ENCODE measurements around the gene TAGAP. TPM values are rescaled to one million over a fixed set of nuclear protein-coding genes. Genes with fewer than 3 reads are reported as not detected.

The TAGAP gene
- total and polyA plus RNA-seq, 2 of the 8 experiments (the other 6 are each of a cell fraction or from before 2014, with no cell fraction given) = not detected

DNA sequence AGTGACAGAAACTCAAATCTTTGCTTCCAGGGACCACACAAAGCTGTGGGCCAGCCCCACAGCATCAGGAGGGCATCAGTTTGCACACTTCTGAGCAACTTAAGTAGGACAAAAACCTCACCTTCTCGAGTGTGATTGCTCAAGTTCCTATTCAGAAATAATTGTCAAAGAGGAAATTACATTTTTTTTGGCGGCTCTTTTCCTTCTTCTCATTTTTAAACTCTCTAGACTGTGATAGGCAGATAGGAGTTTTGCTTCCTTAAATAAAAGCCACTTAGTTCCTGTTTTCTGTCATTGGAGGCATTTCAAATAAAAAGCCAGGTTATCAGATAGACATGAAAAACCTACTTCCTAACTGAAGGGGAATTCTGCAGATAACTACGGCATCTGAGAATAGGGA is 11.2 kb upstream of the TAGAP start:
- H2BK20ac ChIP-seq (ENCODE audit: low read length) = no peak overlapping the region
- no peak overlapping the region for H2BK12ac ChIP-seq (ENCODE audit: low read depth, low read length)
- no peaks in the 10 kb centered on the region for H3K4me1 ChIP-seq (replicated peaks in 1 of 4; ENCODE audit: control insufficient read depth in 3 of 4, insufficient read depth in 4 of 4, low read length in 3 of 4)
- no peaks in the 10 kb centered on the region for H3K79me1 ChIP-seq (ENCODE audit: low read depth, low read length)
- WGBS, 2 experiments (ENCODE audit: extremely low coverage in 1 of 2, insufficient coverage in 1 of 2, insufficient read length in 1 of 2, insufficient replicate concordance in 2 of 2, low coverage in 1 of 2, low lambda C conversion rate in 2 of 2, missing lambda C conversion rate in 1 of 2) = 83% methylated on average over 3 of the region's 3 CpGs; no CpG with 5 or more reads in 1 of the 2 experiments
- DNase-seq (ENCODE audit: low read depth in 1 of 2, low spot score in 2 of 2) (no peak), FAIRE-seq (no peak)
- TF ChIP-seq, protein P1, sequence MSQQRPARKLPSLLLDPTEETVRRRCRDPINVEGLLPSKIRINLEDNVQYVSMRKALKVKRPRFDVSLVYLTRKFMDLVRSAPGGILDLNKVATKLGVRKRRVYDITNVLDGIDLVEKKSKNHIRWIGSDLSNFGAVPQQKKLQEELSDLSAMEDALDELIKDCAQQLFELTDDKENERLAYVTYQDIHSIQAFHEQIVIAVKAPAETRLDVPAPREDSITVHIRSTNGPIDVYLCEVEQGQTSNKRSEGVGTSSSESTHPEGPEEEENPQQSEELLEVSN (IDR thresholded peaks at IDR 0.05) = no peak
- no peaks in the 10 kb centered on the region for H3K79me2 ChIP-seq (ENCODE audit: control insufficient read depth in 1 of 2, insufficient read depth in 2 of 2, low read length in 2 of 2)
- no peak overlapping the region for H4K8ac ChIP-seq (ENCODE audit: extremely low read depth, insufficient read depth, low read length)
- H3K4me2 ChIP-seq (ENCODE audit: insufficient read depth in 1 of 2, low read depth in 2 of 2, low read length in 2 of 2) = no peak overlapping the region
- ChIA-PET CTCF (ENCODE audit: partially characterized antibody) (interaction anchor here (0.7 to 1.5 kb wide), 6 partner anchors 9 to 375 kb away, joined by 3 to 4 read pairs (median 3); no protein-coding TSS in a partner anchor), POLR2A (ENCODE audit: partially characterized antibody) (no interaction called here)
- H3K23me2 ChIP-seq (ENCODE audit: low read depth, low read length) = no peaks in the 10 kb centered on the region
- H4K20me1 ChIP-seq (replicated peaks in 1 of 2; ENCODE audit: control insufficient read depth in 1 of 2, insufficient read depth in 2 of 2, low read length in 2 of 2) = no peaks in the 10 kb centered on the region
- H3K9me3 ChIP-seq (ENCODE audit: insufficient read depth in 2 of 2, low read depth in 1 of 2, low read length in 1 of 2) = no peaks in the 10 kb centered on the region
- no peak overlapping the region for H2BK15ac ChIP-seq (ENCODE audit: low read length)
- no peak overlapping the region for H2BK120ac ChIP-seq (replicated peaks; ENCODE audit: low read depth, low read length)
- H3K14ac ChIP-seq (ENCODE audit: insufficient read length) = no peak overlapping the region
- no peak overlapping the region for H3K4ac ChIP-seq (replicated peaks; ENCODE audit: insufficient read length, low read depth, low read length)
- H3K4me3 ChIP-seq (ENCODE audit: extremely low read depth in 1 of 4, insufficient read depth in 2 of 4, low read depth in 3 of 4, low read length in 4 of 4) = no peak overlapping the region
- H3K18ac ChIP-seq (ENCODE audit: extremely low read depth, low read length) = no peak overlapping the region
- no peak overlapping the region for H4K91ac ChIP-seq (replicated peaks; ENCODE audit: insufficient read length, low read length)
- H3K9ac ChIP-seq (replicated peaks in 1 of 4; ENCODE audit: extremely low read depth in 1 of 4, low read depth in 3 of 4, low read length in 3 of 4) = no peak overlapping the region
- no peak overlapping the region for H4K5ac ChIP-seq (ENCODE audit: insufficient read length, low read depth, low read length)
- no peak overlapping the region for H3K27ac ChIP-seq (ENCODE audit: low read depth, low read length)
- no peaks in the 10 kb centered on the region for H3K36me3 ChIP-seq (ENCODE audit: control insufficient read depth in 2 of 4, insufficient read depth in 4 of 4, low read length in 3 of 4)
- no peak overlapping the region for H2AK5ac ChIP-seq (ENCODE audit: low read depth, low read length)
- no peak overlapping the region for H2BK5ac ChIP-seq (ENCODE audit: low read depth, low read length)
- no peaks in the 10 kb centered on the region for H3K27me3 ChIP-seq (replicated peaks in 1 of 4; ENCODE audit: control insufficient read depth in 3 of 4, extremely low read depth in 1 of 4, insufficient read depth in 3 of 4, low read length in 3 of 4)
- H3K23ac ChIP-seq (ENCODE audit: insufficient read length) = no peak overlapping the region
- H2AFZ ChIP-seq (ENCODE audit: low read length) = no peak overlapping the region
- no peak overlapping the region for H3K56ac ChIP-seq (replicated peaks; ENCODE audit: insufficient read length, low read depth, low read length)
